Stimulated activated CD8-positive, alpha-beta memory T cell treated with anti-CD3 and anti-CD28 coated beads, Interleukin-12 subunit alpha, Interleukin-12 subunit beta, amount 100 ng/mL, for 24 hours (primary cell): Measurements from ENCODE around the gene ABHD11.
"Not testable (repeated sequence)": the region's sequence is repeated elsewhere in the genome, so short reads cannot be mapped to it uniquely, and the experiment has no call there.

ENCODE experiments used
- DNase-seq: peaks from one replicate; pipeline ENCODE4 v3.0.0-alpha.2; 2020; ENCODE audit errors: extremely low read depth

Gene ABHD11

DNA sequence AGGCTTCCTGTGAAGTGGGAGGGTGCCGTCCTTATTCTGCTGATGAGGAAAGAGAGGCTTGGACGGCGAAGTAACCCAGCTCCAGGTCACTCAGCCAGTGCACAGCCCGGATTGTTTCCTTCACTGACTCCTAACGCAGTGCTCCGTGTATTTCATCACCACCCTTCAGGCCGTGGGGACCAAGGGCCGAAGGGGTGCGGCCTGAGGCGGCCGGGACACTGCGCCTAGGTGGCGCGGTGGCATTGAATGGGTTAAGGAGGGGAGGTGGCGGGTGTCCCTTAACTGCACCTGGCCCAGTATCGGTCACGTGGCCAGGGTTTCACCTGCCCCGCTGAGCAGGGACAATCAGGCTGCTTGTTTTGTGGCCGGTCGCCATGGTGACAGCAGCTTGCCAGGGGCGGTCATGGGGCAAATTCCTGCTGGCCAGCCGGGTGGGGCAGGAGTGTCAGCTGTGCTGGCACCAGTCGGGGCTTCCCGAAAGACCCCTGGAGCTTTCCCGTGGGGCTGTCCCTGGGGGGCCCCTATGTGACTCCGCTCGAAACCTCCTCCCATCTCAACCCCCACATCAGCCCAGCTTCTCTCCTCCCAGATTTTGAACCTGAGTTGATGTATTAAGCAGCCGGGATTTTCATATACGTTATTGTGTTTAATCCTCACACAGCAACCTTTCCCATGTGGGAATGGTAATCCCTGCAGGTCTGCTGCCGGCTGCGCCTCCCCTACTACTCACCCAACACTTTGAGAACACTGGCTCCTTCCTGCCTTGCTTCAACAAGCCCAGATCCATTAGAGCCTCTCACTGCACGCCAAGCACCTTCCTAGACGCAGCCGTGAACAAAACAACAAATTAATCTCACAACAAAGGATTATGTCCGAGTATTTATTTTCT is 4.4 kb upstream of the ABHD11 start:
- no peak for DNase-seq

DNA sequence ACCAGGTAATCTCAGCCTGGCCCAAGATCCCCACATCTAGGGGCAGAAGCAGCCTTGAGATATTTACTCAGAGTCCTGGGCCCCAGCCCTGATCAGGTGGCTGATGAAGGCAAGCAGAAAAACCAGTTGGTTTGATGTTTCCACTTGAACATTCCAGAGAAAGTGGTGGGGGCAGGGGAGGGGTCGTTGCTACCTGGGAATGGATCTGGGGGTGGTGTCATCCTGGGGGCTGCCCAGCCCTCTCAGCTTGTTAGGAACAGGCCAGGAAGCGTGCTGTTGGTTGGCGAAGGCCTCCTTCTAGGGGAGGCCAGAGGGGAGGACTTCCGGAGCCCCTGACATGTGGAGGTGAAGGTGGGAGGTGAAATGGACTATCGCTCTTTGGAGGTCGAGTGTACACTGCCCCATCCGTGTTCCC is 3.7 kb upstream of the ABHD11 start:
- DNase-seq, result no peak

DNA sequence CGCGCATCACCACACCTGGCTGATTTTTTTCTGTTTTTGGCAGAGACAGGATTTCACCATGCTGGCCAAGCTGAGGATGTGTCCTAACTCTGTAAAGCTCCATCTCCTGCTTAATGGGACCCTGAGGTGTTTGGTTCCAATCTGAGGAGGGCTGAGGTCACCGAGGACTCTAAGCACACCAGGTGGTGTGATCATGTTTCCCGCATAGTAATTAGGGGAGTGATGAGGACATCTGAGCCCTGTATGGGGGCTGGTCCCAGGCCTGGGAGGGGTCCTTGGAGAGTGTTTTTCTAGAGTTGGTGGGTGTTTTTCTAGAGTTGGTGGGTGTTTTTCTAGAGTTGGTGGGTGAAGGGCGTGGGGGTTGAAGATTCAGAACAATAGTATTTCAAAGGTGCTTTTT is 3.0 kb upstream of the ABHD11 start:
- no peak for DNase-seq

DNA sequence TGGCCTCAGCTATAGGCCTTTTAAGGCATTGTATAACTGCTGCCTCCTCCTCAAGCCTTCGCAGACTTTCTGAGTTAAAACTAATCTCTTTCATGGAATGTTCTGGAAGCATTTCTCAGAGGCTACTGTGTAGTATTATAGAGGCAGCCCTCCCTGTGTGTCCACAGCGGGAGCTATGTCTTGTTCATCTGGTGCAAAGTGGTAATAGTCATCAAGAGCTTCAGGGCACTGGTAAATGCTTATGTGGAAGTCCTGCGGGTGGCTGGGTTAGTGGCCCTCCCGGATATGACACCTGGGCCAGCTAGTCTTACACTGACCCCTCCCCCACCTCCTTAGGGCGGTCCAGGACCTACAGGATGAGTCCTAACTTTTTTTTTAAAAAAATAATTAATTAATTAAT is 2.2 kb upstream of the ABHD11 start:
- no peak for DNase-seq

DNA sequence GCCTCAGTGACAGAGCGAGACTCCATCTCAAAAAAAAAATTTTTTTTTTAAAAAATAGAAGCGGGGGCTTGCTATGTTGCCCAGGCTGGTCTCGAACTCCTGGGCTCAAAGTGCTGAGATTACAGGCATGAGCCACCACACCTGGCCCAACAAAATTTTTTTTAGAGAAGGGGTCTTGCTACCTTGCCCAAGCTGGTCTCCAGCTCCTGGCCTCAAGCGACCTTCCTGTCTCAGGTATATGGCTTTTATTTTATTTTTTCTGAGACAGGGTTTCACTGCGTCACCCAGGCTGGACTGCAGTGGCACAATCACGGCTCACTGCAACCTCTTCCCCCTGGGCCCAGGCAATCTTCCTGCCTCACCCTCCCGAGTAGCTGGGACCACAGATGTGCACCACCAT is 1.6 kb upstream of the ABHD11 start:
- no peak for DNase-seq

DNA sequence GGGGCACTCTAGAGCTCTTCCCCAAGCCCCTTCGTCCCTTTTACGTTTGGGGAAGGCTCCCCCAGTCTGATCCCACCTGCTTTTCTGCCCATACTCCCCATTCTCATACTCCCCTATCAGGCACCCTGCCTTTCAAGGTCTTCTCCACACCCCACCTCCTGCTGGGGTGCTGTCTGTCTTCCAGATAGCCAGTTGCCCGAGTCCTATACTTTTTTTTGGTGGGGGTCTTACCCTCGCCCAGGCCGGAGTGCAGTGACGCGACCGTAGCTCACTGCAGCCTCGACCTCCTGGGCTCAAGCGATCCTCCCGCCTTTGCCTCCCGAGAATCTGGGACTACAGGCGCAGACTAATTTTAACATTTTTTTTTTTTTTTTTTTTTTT is 775 bp upstream of the ABHD11 start:
- no peak for DNase-seq

DNA sequence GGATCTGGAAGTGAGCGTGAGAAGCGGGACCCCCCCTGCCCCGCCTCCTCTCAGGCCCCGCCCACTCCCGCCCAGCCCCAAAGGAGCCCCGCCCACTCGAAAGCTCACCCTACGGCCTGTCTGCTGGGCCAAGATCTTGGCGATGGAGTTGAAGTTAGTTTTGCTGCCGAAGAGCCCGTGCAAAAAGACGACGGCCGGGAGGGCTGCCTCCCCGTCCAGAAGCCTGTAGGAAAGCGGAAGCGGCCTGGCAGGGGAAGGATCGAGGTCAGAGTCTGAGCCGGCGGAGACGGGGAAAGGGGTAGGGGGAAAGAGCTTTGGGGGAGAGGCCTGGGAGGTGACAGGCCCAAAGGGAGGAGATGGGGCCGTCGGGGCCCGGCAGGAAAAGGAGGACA is 386 bp downstream of the ABHD11 start:
- DNase-seq, result no peak

DNA sequence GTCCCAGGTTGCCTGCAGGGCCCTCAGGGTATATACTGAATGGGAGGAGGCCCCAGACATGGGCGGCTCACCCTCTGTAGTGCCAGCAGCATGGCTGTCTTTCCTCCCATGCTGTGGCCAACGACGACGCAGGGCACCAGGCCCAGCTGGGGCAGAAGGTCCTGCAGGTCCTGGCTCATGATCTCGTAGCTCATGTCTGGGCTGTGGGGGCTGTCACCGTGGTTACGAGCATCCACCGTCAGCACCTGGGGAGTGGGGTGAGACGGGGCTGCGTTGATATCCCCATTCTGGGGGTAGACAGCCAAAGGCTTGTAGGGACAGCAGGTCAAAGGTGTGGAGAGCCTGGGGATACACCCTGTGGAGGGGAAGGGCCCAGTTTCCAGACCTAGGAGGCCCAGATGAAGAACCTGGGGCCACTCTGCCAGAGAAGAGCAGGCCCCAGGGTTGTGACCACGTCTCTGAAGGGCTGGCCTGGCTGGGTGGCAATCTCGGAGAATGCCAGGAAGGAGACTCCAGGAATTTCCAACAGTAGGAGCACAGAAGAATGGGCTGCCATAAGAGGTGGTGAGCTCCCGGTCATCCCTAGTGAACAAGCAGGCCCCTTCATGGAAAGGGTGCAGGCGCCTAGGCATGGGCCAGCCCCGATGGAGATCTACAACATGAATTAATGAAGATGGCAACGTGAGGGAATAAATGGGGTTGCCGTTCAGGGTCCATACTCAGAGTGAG is 947 bp downstream of the ABHD11 start:
- no peak for DNase-seq

DNA sequence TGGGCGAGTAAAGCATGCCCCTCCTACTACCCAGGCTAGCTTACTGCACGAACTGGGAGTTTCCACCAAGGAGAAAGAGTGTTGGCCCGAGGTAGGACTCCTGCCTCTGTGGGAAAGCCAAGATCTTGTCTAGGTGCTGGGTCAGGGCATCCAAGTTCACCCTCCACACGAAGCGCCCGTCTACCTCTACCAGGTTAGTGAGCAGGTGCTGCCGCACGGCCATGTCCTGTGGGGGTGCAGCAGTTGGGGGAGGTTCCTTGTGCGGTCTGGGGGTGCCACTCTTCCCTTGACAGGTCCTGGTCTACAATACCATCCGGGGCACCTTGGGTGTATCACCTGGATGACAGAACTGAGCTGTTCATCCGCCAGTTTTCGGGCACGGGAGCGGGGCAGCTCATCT is 1.7 kb downstream of the ABHD11 start:
- no peak for DNase-seq

DNA sequence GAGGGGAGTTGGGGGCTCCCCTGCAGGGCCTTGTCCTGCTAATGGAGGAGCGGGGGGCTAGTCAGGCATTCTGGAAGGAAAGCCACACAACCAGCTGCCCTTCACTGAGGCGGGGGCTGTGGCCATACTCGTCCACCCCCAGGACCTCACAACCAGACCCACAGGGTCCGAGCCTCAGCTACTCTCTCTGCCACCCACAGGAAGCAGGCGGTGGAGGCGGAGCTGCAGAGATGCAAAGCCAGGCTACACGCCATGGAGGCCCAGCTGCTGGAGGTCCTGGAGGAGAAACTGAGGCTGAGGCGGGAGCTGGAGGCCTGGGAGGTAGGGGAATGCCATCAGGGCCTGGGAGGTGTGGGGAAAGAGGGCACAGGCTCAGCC is 3.1 kb downstream of the ABHD11 start:
- no peak for DNase-seq

DNA sequence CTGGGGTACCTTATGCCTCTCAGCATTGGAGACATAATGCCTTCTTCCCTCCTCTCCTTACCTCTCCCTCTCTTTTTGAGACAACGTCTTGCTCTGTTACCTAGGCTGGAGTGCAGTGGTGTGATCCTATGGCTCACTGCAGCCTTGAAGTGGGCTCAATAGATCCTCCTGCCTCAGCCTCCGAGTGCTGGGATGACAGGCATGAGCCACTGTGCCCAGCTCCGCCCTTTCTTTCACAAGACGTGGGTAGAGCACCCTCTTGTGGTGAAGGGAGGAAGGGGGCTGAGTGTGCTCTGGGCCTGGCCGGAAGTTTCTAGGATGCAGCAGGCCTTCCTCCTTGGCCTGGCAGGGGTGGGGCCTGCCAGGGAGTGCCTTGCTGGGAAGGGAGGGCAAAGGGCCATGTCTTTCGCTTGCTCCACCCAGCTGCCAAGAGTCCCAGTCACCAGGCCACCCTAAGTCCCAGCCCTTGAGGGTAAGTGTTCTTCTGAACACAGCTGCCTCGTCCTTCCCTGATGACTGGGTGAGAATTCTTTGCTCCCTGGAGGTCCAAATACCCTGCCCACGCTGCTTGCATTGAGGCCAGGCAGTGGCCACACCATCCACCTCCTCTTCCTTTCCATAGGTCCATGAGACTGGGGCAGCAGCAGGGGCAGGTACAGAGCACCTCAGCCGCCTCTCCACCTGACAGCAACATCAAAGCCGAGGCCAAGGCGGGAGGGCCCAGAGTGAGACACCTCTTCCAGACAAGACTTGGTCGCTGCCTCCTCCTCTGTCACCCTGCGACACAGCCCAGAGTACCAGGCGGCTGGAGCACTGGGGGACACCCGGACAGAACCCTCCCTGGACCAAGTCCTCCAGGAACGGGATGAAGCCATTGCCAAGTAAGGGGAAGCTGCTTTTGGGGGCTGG is 3.7 kb downstream of the ABHD11 start:
- no peak for DNase-seq

DNA sequence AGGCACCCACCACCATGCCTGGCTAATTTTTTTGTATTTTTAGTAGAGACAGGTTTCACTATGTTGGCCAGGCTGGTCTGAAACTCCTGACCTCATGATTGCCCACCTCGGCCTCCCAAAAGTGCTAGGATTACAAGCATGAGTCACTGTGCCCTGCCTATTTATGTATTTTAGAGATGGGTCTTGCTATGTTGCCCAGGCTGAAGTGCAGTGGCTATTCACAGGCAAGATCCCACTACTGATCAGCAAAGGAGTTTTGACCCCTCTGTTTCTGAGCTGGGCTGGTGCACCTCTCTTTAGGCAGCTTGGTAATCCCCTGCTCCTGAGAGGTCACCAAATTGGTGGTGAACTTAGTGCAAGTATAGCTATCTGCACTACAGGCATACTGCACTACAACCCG is 6.2 kb downstream of the ABHD11 start:
- DNase-seq, result no peak

DNA sequence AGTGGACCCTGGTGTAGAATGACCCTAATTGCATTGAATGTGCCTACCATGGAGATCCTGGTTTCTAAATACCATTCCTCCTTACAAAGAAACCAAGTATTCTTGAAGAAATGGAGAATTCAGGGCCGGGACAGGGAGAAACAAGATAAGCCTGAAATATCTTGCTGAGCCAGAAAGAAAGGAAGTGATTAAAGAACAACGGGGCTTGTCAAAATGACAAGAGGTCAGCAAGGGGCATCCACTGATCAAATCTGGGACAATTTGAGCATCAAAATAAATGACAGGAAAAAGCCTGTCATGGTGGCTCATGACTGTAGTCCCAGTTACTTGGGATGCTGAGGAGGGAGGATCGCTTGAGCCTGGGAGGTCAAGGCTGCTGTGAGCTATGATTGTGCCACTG is 8.1 kb downstream of the ABHD11 start:
- DNase-seq, result no peak

DNA sequence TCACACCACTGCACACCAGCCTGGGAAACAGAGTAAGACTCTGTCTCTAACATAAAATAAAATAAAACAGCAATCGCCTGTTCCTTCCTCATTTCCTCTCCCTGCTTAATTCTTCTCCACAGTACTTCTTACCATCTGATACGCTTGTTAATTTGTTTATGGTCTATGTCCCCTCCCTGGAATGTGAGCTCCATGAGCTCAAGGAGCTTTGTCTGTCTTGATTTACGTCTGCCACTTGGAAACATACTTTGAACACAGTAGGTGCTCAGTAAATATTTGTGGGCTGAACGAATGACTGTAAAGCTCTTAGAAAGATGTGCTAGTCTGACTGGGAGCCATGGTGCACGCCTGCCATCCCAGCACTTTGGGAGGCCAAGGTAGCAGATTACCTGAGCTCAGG is 10.1 kb downstream of the ABHD11 start:
- no peak for DNase-seq

DNA sequence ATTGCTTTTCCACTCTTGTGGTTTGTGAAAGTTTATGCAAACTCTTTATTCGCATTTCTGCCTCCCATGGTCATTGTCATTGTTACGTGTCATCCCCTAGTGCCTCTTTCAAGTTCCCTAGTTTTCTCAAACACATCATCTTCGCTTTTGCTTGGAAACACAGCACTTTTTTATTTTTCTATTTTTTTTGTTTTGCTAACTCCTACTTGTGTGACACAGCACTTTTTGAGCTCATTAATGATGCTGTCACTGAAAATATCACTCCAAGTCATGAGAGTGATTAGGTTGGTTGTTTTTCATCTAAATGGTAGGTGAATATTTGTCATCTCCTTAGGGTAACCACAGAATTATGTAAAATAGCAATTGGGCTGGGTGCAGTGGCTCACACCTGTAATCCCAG is 10.7 kb downstream of the ABHD11 start:
- no peak for DNase-seq

DNA sequence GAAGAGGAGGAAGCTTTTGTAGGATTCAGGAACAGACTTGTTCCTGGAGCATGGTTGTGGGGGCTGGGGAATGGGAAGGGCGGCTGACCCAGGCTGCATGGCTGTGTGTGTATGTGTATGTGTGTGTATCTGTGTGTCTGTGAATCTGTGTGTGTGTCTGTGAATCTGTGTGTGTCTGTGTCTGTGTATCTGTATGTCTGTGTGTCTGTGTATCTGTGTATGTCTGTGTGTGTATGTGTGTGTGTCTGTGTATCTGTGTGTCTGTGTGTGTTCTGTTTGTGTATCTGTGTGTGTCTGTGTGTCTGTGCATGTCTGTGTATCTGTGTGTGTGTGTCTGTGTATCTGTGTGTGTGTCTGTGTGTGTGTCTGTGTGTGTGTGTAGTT is 12.5 kb downstream of the ABHD11 start:
- no peak for DNase-seq

DNA sequence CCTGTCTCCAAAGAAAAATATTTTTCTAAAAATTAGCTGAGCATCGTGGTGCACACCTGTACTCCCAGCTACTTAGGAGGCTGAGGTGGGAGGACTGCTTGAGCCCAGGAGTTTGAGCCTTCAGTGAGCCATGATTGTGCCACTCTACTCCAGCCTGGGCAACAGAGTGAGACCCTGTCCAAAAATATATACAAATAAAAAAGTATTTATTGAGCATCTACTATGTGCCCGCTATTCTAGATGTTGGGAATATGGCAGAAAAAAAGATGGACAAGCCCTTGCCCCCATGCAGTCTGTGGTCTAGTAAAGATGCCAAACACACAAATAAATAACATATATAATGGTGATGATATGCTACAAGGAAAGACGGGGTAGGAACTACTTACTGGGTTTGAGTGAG is 14.8 kb downstream of the ABHD11 start:
- DNase-seq, result no peak

DNA sequence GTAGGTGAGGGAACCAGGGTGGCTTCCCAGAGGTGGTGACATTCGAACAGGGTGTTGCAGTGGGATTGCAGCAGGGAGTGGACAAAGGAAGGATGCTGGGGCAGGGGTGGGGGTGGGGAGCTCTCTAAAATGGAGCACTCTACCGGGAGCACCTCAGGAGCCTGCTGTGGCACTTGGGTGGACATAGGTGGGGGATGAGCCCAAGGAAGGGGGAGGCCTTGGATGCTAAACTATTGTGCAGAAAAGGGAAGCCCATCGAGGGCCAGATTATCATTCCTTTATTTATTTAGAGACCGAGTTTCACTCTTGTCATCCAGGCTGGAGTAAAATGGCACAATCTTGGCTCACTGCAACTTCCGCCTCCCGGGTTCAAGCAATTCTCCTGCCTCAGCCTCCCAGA is 15.8 kb downstream of the ABHD11 start:
- no peak for DNase-seq

DNA sequence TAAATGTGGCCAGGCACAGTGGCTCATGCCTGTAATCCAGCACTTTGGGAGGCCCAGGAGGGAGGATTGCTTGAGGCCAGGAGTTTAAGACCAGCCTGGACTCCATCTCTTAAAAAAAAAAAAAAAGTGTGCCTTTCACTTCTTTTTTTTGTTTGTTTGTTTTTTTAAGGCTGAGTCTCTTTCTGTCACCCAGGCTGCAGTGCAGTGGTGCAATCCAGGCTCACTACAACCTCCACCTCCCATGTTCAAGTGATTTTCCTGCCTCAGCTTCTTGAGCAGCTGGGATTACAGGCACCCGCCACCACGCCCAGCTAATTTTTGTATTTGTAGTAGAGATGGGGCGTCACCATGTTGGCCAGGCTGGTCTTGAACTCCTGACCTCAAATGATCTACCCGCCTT is 16.4 kb downstream of the ABHD11 start:
- DNase-seq, result not testable (repeated sequence)

DNA sequence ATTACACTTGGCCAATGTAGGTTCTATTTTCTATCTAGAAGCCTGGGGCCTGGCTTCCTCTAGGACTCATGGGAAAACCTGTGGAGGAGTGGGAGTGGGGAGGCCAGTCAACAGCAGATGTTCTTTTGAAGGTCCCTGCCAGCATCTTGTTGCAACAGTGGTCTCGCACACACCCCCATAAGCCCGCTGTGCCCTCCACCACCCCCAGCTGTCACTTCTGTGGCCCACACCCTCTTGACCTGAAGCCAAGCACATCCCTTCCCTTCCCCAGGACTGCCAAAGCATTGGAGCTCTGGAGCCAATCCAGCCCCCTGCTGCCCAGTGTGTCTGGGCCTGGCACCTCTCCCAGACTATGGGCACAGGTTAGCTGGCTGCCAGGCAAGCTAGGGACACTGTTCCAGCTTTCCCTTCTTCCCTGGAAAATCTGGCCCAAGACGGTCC is 17.2 kb downstream of the ABHD11 start:
- DNase-seq, result no peak

DNA sequence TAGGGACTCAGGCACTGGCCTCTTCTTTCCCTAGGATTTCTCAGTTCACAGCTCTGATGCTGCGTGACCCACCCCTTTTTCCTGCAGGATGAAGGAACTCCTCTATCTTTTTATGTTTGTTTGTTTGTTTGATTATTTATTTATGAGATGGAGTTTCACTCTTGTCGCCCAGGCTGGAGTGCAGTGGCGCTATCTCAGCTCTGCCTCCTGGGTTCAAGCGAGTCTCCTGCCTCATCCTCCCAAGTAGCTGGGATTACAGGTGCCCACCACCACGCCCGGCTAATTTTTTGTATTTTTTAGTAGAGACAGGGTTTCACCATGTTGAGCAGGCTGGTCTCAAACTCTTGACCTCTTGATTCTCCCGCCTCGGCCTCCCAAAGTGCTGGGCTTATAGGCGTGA is 18.2 kb downstream of the ABHD11 start:
- DNase-seq, result not testable (repeated sequence)

DNA sequence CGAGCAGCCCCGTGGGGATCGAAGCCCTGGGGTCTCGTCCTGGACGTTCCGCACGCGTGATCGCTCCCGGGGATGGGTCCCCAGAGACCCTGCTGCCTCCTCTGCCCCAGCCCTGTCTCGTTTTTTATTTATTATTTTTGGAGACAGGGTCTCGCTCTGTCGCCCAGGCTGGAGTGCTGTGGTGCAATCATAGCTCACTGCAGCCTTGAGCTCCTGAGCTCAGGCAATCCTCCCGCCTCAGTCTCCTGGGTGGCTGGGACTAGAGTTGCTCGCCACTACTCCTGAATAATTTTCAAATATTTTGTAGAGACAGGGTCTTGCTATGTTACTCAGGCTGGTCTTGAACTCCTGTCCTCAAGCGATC is 18.8 kb downstream of the ABHD11 start:
- no peak for DNase-seq
